NOMO-1 treated with DMSO at 0.1 percent for 48 hours (cell line): Measurements from ENCODE around the gene ARHGAP22.

Source experiments
- DNase-seq: peaks from one replicate; lab custom pipeline; 2025; ENCODE audit not compliant: unreplicated experiment; lab: John Stamatoyannopoulos, UW

Gene ARHGAP22

DNA sequence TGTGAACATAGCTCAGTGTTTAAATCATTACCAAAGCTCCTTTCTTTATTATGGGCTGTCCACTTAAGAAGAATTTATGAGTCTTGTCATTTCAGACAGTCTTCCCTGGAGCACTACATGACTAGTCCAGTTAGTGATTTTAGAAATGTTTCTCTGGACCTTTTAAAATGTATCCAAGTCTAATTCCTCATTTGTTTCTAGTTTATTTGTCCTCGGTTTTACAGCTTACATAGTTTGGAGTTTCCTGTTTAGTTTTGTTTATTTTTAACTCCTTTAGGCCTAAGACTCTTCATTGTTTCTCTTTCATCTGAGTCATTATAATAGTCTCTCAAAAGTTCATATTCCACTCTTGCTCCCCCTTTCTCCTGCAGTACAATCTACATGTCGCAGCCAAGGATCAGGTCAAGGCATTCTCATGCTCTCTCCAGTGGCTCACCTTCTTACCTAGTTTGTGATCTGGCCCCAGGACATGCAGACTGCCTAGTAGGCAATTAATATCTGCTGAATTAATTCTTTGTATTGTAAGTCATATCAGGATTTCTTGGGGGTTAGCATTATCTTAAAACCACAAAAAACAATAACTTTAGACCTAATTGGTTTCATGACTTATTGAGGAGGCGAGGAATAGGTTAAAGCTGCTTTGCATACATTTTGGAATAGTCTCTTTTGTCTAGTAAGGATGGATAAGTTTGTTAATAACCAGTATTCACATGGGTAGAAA lies 204.6 kb downstream of the ARHGAP22 start:
- no peak for DNase-seq

DNA sequence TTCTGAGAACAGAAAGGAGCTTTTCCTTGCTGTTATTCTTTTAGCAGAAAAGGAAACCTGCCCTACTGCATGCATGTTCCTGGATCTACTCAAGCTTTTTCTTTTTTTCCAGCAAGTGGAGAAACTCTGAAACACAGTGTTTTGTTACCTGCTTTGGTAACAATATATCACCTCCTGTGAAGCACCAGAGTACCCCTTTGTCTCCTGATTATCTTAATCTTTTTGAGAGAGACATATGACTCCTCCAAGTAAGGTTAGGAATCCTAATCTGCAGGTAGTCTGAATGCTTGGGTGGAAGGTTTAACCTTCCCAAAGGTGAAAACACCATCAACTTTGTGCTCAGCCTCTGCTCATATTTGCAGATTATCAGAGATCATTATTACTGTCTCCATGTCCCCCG lies 205.3 kb downstream of the ARHGAP22 start:
- DNase-seq = no peak

DNA sequence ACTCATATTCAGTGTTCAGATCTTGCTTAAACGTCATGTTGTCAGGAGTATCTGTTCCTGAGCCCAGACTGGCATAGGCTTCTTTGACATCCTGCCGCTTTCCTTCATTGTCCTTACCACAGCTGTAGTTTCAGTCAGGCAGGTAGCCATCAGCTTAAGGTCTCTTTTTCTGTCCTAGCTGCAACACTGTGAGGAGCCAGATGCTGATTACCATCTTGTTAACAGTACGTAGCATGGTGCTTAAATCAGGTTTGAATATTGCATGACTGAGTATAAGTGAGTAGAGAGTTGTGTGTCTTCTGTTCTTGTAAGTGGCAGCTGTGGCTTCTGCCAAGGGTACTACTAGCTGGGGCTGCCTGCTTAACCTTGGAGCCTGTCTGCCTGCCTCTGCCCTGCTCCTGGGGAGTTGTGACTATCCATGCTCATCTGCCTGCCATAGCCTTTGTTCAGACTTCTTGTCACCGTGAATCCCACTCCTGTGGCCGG lies 205.8 kb downstream of the ARHGAP22 start:
- DNase-seq = no peak

DNA sequence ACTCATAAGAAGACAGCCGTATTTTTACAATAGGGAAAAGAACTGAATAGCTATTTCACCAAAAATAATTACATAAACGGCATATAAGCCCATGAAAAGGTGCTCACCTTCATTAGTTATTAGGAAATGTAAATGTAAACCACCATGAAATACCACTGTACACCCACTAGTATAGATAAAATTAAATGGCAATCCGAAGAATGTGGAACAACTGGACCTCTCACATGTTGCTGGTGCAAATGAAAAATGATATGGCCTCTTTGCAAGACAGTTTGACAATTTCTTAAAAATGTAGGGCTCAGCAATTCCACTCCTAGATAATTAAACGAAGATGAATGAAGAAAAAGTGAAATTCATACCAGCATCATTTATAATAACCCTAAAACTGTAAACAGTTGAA lies 206.6 kb downstream of the ARHGAP22 start:
- DNase-seq = no peak
